Activated CD4-positive, CD25-positive, alpha-beta regulatory T cell (primary cell): ENCODE data around the gene GFPT2.

Source experiments
- DNase-seq, 4 experiments: peaks; one replicate each; lab custom pipeline; 2025; lab: John Stamatoyannopoulos, UW

GFPT2 gene

DNA sequence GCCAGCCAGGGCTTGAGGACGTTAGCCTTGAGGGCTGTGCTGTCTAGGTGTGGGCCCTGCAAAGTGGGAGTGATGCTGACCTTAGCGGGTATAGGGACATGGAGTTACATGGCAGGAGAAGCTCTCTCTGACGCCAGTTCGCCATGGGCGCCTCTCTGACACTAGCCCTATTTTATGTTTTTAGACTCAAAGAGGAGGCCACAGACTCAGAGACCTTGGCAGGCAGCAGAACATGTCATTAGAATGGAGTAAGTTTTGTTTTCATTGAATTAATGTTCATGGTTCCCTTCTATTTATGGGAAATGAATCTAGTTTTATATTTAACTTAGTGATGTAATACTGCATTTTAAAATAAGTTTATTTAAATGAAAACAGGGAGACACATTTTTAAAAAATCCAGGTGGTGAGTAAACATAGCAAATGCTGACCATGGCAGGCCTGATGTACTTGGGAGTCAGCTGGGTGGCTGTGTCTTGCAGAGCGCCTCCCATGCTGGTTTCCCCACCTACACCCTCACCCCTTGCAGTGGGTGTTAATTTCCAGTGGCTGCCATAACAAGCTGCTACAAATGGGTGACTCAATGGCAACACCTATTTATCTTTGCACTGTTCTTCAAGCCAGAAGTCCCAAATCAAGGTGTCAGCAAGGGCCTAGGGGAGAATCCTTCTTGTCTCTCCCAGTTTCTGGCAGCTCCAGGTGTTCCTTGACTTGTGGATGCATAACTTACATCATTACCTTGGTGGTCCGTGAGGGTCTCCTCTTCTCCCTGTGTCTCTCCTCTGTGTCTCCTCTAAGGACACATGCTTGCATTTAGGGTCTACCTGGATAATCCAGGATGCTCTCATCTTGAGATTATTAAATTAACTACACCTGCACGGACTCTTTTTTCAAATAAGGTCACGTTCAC is 25.6 kb upstream of the GFPT2 start:
- no peak for DNase-seq

DNA sequence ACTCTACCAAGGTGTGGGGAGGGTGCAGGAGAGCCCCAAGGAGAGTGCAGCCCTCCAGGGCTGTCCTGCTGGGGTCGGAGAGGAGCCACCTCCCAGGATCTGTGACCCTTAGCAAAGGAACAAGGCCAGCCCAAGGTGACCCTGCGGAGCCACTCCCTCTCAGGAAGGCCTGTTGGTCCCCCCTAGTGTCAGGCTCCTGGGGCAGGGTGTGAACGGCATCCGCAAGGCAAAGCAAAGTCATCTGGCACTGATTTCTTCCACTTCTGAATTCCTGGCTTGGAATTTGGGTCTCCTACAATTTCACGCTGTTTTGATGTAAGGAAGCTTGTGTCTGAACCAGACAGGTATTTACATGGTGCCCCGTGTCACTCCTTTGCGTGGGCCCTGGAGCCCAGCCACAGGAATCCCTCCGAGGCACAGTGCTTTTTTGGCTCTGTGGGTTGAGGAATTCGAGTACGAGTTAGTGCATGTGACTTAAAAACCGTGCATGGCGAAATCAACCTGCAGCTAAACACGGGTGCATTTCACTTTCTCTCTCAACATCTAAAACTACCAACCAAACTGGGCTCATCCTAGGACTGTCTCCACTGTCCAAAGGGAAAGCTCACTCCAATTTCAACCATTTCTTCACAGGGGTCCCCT is 24.5 kb upstream of the GFPT2 start:
- DNase-seq: no peak

DNA sequence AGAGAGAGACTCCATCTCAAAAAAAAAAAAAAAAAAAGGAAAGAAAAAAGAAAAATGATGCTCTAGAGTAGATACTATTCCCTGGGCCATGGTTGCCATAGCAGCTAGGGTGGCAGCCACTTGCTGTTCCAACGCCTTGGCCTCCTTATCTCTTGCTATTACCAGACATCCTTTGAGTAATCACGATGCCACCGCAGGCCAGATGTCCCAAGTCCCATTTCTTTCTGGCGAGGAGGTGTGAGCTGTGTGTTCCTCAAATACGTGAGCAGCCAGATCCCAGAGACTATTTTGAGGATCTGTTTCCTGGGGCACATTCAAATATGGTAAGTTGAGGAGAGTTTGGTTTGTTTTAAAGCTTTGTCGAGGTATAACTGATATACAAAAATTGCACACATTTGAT is 23.4 kb upstream of the GFPT2 start:
- no peak for DNase-seq

DNA sequence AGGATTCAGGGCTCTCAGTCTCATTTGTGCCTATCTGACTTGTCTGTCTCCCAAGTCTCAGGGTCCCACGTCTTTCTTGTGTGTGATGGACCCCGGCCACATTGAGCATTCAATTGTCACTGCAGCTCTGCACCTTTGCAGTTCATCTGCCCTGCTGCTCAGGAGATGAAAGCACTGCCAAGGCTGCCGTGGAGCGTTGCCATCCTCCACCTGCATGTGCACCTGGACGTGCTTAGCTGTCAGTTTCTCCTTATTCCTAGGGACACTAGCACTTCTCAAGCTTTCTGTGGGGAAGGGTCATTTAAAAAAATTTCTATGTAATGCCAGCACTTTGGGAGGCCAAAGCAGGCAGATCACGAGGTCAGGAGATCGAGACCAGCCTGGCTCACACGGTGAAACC is 22.8 kb upstream of the GFPT2 start:
- no peak for DNase-seq

DNA sequence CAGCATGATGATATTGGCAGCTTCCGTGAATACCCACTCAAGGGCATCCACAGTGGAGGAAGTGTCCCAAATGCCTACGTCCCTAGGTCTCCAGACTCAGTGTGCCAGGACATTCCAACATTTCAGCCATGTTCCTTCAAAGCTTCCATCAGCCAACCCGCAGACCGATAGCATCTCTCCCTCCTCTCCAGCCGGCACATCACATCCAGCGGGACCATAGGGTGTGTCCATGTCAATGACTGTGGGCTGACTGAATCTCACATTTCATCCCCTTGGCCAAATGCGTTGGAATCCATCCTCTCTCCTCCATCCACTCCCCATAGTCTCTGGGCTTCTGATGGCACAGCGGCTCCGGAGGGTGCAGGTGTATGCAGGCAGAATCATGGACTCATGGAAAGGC is 22.2 kb upstream of the GFPT2 start:
- no peak for DNase-seq

DNA sequence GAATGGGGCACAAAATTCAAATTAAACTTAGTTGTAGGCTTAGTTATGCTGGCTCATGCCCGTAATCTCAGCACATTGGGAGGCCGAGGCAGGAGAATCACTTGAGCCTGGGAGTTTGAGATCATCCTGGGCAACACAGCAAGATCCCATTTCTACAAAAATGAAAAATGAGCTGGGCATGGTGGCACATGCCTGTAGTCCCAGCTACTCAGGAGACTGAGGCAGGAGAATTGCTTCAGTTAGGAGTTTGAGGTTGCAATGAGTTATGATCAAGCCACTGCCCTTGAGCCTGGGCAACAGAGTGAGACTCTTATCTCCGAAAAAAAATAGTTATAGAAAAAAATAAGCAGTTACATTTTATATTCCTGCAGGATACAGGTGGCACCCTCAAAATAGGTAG is 20.7 kb upstream of the GFPT2 start:
- no peak for DNase-seq

DNA sequence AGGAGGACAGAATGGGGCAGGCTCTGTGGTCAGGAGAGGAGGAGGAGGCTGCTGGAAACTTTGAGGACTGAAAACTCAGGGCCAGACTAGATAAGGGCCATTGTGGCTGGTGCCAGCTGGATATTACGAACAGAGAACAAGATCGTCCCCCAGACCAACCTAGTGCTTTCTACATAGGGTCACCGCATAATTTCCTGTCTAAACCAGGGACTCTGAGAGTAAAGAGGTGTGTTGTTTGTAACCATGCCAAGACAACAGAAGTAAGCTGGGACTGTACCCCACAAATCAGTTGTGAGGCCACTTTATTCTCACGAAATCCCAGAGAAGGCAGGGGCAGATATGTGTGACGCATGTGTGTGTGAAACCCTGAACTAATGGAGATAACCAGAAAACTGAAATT is 20.3 kb upstream of the GFPT2 start:
- no peak for DNase-seq

DNA sequence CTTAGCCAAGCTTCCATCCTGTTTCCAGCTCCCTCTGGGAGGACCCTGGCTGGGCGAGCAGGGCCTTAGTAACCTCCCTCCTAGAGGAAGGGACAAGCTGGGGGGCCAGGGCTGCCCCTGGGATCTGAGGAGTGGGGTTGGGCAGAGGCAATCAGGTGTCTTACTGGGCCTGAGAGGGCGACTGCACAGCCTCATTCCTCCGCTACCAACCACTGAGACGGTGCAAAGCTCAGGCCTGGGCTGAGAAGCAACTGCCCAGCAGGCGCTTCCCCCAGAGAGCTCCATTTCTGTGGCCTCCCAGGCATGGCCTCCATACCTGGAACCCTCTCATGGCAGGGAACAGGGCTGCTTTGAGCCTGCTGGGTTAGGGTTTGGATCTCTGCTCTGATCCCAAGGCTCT is 18.8 kb upstream of the GFPT2 start:
- no peak for DNase-seq

DNA sequence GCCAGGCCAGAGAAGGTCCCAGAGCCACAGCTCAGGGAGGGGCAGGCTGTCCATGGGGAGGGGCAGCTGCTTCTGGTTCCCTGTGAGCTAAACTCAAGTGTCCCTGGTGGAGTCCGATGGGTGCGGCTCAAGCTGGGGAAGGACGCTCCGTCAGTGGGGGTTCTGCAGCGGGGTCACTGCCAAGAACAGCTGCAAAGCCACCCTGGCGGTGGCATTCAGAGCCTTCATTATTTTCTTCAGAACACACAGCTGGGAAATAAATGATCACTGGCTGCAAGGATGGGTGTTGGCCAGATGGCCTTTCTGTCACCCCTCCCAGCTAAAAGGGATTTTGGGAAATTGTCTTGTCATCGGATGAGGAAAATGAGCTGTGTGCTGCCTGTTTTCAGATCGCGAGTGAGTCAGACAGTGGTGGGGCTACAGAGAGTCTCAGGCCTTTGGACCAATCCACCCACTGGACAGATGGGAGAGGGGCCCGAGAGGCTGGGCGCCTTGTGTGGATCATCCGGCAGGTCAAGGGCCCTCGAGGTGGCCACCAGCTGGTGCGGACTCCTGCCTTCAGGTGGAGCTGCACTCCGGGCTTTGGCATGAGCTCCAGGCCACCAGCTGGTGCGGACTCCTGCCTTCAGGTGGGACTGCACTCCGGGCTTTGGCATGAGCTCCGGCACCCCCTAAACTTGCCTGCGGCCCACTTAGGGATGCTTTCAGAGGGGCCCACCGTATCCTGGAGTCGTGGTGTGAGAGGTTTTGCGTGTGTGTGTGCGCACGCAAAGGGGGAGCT is 17.9 kb upstream of the GFPT2 start:
- DNase-seq: no peak

DNA sequence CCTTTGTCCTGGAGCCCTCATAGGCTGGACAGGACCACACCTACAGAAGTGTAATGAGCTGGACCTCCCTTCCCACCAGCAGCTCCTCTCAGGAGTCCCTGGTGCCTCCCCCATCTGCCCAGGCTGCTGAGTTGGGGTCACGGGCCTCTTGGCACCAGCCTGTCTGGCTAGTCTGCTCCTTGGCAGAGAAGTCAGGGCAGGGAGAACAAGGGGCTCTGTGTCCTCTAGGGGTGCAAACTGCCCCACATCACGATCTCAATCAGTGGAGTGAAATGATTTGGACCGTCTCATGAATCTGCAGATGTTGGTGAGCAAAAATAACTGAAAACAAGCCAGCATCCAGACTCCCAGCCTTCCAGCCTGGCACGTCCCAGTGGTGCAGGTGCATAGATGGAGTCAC is 14.9 kb upstream of the GFPT2 start:
- DNase-seq: no peak

DNA sequence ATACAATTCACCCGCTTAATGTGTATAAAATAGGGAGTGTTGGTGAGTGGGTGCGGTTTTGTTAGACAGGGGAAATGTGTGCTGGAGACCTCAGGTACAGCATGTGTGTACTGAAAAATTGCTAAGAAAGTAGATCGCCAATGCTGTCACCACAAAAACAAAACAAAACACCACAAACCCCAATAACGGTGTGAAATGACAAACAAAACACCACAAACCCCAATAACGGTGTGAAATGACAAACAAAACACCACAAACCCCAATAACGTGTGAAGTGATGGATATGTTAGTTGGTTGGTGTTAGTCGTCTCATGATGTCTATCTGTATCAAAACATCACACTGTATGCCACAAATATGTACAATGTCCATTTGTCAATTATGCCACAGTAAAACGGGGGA is 14.2 kb upstream of the GFPT2 start:
- no peak for DNase-seq

DNA sequence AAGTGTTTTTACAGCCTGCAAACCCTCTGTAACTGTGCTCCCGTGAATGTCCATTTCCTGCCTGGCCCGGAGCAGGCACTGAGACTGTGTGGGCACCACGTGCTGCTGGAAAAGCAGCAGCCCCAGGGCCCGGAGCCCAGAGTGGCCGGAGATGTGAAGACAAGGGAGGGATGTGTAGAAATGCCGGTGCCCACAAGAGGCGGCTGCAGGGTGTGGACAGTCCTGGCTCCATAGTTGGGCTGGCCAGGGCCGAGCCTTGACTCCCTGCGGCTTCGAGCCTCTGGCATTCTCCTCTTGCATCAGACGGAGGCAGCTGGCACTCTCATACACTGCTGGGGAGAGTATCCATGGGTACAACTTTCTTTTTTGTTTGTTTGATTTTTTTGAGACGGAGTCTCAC is 13.2 kb upstream of the GFPT2 start:
- no peak for DNase-seq

DNA sequence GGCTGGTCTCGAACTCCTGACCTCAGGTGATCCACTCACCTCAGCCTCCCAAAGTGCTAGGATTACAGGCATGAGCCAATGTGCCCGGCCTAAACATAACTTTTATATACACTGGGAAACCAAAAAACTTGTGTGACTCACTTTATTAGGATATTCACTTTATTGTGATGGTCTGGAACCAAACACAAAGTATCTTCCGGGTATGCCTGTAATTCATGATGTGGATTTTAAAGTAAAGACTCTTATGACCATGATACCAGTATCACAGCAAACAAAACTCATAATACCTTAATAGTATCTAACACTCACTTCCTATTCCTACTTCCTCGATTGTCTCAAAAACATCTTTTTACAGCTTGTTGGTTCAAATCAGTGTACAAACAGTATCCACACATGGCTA is 12.7 kb upstream of the GFPT2 start:
- no peak for DNase-seq

DNA sequence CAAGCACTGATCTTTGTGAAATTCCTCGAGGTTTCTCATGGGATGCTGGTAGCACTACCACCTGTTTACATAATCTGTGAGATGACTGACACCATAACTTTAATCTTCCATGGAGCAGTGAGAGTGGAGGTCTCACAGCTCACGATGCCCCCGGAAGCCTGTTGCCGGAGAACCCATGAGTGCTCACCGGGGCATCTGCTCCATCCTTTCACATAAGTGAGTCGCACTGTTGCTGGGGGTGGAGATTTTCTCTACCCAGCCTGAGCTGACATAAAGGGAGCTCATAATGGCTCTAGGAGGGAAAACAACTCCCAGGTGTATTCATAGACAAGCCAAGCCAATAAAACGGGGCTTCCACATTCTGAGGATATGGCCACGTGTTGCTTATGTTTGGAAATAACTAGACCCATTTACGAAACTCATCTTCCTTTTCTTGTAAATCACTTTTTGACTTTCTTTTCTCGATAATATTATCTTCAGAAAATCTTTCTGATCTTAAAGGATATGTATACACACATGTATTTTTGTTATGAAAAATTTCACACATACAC is 11.2 kb upstream of the GFPT2 start:
- DNase-seq: no peak

DNA sequence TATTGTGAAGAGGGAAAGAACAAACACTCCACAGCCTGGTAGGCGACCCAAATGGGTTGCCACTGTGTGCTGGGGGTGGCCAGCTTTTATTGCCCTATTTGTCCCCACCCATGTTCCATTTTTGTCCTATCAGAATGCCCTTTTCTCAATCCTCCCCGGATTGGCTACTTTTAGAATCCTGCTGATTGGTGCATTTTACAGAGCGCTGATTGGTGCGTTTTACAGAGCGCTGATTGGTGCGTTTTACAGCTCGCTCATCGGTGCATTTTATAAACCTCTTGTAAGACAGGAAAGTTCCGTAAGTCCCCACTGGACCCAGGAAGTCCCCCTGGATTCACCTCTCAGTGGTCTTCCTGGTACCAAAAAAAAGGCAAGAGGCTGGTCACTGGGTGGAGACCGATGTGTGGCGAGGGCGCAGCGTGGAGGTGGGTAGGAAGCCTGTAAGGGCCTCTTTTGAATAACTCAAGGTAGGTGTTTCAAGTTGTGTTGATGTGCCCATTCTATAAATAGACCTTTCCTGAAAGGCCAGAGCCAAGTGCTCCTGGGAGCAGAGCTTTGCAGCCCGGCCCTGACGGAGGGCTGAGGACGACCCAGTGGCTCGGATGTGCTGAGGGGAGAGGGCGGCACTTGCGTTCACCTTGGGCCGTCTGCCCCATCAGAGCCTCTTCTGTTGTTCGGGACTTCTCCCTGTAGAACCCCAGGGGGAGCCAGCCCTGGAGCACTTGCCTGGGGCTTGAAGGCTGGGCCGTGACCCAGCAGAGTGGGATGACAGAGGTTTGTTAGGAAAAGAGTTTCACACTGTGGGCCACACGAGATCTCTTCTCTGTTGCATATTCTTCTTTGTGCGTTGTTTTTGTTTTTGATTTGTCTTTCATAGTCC is 7.2 kb upstream of the GFPT2 start:
- DNase-seq: no peak

DNA sequence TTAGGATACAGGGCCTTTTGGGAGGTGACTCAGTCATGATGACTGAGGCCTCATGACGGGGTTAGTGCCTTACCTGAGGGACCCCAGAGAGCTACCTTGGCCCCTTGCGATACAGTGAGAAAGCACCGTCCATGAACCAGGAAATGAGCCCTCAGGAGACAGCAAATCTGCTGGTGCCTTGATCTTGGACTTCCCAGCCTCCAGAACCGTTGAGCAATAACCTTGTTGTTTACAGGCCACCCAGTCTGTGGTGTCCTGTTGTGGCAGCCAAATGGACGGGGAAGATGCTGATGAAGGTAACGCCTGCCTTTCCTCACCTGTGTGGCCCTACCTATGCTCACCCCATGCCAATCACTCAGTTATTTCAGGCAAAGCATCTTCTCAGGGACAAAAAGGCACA is 5.6 kb upstream of the GFPT2 start:
- no peak for DNase-seq

DNA sequence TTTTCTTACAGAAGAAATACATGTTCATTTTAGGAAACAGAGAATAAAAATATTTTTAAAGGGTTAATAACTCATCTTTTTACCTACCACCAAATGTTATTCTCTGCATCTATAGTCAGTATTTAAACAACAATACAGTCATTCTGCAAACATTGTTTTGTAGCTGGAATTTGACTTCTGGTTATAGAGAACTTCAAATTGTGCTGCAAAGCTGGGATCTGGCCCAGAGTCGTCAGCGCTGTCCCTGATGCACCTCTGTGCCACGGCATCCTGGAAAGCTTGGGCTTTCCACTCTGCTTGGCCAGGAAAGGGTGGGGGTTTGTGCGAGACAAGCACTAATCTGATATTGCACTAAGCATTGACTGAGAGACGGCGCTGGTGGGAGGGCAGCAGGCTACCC is 5.0 kb upstream of the GFPT2 start:
- no peak for DNase-seq

DNA sequence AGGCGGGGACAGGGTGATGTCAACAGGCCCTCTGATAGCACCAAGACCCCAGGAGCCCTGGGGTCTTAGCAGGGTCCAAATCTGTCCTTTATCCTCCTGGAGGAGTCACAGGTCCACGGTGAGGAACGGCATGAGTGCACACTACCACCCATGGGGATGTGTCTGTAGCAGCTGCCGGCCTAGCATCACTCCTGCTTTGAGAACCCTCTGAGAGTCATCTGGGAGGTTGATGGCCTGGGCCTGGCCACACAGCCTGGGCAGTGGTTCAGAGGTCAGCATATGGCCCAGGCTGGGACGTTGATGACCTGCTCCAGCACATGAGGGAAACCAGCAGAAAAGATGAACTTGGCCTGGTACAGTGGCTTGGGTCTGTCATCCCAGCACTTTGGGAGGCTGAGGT is 1.8 kb upstream of the GFPT2 start:
- no peak for DNase-seq

DNA sequence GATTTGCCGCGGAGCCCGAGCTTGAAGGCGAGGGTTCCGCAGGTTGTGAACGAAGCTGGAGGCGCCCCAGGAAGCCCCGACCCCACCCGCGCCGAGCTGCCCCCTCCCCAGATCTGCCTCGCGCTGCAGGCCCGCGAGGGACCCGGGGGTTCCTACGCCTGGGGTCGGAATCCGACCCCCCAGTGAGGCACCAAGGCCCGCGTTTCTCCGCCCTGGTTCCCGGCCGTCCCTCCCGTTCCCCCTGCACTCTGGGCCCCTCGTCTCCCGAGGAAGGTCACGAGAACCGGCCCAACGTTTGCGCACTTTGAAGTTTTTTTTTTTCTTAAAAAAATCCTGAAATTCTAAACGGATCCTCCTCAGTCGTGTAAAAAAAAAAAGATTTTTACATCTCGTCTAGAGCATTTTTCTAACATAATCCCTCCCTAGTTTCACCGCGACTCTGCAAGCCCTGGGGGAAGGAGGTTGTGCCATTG is 880 bp upstream of the GFPT2 start:
- DNase-seq: no peak

DNA sequence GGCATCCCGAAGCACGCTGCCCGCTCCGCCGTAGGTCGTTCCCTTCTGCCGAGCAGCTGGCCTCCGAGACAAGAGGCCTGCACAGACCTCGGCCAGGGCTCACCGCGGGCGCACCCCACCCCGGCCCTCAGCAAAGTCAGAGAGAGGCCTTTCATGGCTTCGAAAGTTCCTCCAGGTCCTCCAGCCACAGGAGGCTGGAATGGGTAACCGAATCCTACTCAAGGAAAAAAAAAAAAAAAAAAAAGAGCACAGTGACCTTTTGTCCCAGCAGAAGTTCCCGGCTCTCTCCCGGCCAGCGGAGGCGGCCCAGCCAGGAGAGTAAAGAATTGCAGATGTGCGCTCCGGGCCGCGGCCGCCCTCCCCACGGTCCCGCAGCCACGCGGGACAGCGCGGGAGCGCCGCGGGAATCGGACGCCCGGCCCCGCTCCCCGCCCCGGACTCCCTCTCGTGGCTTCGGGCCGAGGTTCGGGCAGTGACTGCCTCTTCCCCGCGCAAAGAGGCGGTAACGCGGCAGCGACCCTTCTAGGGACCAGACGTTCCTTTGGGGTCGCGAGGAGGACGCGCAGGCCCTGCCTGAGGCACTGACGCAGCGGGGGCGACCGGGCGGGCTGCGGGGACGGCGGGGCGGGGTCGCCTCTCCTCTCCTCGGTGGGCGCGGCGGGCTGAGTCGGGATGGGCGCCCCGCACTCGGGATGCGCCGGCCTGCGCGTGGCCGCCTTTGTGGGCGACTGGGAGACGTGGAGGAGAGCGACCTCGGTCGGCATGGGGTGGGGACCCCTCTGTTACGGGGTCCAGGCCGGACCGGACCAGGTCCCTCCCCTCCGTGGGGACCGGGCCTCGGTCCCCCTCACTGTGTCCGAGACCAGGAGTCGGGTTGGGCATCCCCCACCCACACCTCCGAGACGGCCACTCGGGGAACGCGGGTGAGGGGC is 754 bp downstream of the GFPT2 start:
- DNase-seq: no peak
